Measurements from ENCODE around the gene CCNF.

GRCh38 chr16:2475413-2476344 lies 46.4 kb downstream of the CCNF start:
- TF ChIP-seq SIN3A (IDR thresholded peaks at IDR 0.05; ENCODE audit: borderline replicate concordance, insufficient read depth, low read length) (no peak), FOXP2 (optimal IDR thresholded peaks at IDR 0.05; ENCODE audit: borderline replicate concordance, extremely low read depth, extremely low read length, insufficient read depth) (no peak), POLR2AphosphoS5 (IDR thresholded peaks at IDR 0.05; ENCODE audit: low read depth, low read length) (no peak)
- TF ChIP-seq, protein P1, sequence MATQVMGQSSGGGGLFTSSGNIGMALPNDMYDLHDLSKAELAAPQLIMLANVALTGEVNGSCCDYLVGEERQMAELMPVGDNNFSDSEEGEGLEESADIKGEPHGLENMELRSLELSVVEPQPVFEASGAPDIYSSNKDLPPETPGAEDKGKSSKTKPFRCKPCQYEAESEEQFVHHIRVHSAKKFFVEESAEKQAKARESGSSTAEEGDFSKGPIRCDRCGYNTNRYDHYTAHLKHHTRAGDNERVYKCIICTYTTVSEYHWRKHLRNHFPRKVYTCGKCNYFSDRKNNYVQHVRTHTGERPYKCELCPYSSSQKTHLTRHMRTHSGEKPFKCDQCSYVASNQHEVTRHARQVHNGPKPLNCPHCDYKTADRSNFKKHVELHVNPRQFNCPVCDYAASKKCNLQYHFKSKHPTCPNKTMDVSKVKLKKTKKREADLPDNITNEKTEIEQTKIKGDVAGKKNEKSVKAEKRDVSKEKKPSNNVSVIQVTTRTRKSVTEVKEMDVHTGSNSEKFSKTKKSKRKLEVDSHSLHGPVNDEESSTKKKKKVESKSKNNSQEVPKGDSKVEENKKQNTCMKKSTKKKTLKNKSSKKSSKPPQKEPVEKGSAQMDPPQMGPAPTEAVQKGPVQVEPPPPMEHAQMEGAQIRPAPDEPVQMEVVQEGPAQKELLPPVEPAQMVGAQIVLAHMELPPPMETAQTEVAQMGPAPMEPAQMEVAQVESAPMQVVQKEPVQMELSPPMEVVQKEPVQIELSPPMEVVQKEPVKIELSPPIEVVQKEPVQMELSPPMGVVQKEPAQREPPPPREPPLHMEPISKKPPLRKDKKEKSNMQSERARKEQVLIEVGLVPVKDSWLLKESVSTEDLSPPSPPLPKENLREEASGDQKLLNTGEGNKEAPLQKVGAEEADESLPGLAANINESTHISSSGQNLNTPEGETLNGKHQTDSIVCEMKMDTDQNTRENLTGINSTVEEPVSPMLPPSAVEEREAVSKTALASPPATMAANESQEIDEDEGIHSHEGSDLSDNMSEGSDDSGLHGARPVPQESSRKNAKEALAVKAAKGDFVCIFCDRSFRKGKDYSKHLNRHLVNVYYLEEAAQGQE (IDR thresholded peaks at IDR 0.05; ENCODE audit: insufficient read depth in 1 of 2, low read depth in 2 of 2, low read length in 2 of 2), result no peak

Data from PFSK-1 (cell line).